ENCODE data around the gene CXorf51A. TPM values are rescaled to one million over a fixed set of nuclear protein-coding genes. Genes with fewer than 3 reads are reported as not detected.
"Not testable (repeated sequence)": the region's sequence is repeated elsewhere in the genome, so short reads cannot be mapped to it uniquely, and the experiment has no call there.

Gene CXorf51A
- total RNA-seq = not detected

DNA sequence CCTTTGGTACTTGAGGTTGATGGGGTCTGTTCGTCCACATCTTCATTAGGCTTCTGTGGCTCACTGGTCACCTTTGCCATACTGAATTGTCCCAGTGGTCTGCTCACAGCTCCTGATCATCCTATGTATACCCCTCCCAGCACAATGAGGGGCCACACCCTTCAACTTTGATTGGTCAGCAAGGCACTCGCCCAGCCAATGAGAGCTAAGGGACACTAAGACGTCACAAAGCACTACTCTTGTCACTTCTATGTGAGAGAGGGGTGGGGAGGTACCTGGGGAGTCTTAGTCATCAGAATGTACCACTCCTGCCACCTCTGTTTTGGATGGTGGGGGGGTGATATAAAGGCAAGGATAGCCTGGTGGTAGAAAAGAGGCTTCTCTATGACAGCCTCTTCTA, at the start of gene CXorf51A:
Gene CXorf51A (minus strand): TSS at position 101 of the 400 bp plus-strand sequence. CDS start 21 bp downstream, at position 80.
- no CpG with 5 or more reads among the region's 3 CpGs for WGBS, 10 experiments
- H3K27ac ChIP-seq; in situ Hi-C loops (cut with MboI; ENCODE audit: low pct_unique_long_range_greater_than_20kb in 2 of 9, low sequenced_read_pairs in 9 of 9, unreplicated experiment in 9 of 9); H3K4me1 ChIP-seq (replicated peaks in 1 of 2); H3K4me3 ChIP-seq; ATAC-seq (replicated peaks in 6 of 8): not testable (repeated sequence)

DNA sequence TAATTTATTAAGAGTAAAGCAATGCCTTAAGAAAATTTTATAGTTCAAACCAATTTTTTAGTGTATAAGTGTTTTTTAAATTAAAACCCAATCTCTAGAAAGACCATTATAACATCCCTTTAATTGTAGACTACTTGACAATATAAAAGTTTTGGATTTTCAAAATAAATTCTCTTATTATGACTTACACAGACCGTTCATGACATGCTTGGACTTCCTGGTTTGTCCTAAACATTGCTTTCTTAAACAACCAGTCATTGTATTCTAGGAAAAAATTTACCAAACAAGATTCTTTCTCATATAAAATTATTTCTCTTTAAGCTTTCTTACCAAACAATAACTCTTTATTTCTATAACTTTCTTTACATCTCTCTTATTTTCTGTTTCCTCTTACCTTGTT, 49.0 kb upstream of the CXorf51A start:
- in situ Hi-C loops (cut with MboI; ENCODE audit: low pct_unique_long_range_greater_than_20kb in 2 of 9, low sequenced_read_pairs in 9 of 9, unreplicated experiment in 9 of 9) = no loop called here

DNA sequence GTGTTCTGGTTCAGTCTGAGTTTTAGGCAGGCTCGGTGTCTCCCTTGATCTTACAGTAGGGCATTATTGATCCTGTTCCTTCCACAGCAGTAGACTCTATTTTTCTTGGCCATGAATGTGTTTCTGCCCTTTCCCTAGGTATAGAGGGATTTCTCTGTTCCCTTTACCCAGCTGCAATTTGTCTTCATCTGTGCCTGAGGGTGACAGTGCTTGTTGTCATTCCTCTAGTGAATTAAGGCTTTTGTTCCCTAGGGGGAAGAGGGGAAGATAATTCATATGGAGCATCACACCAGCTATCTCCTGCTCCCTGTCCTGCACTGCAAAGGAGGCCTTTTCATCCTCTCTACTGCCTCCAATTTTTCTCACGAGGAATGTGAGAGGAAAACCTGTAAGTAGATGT, 39.7 kb upstream of the CXorf51A start:
- 0 to 40% (median 0%) methylated on average over 1 to 2 of the region's 2 CpGs; no CpG with 5 or more reads in 5 of the 10 experiments for WGBS, 10 experiments
- in situ Hi-C loops (cut with MboI; ENCODE audit: low pct_unique_long_range_greater_than_20kb in 2 of 9, low sequenced_read_pairs in 9 of 9, unreplicated experiment in 9 of 9) = no loop called here
- Histone ChIP-seq H3K27ac (no peak overlapping the region), H3K4me3 (no peak overlapping the region), H3K4me1 (replicated peaks in 1 of 2) (no peaks in the 10 kb centered on the region)
- peak in 3 of 8 experiments; percentile 49 to 76 (median 59) for ATAC-seq (replicated peaks in 6 of 8)

More for the DNA sequence above, 49.0 kb upstream of the CXorf51A start:
- ATAC-seq (replicated peaks in 6 of 8) = no peak
- H3K4me3 ChIP-seq = no peak overlapping the region
- H3K27ac ChIP-seq = no peak overlapping the region
- 0 to 17% (median 0%) methylated on average over 1 of the region's 1 CpG; no CpG with 5 or more reads in 2 of the 10 experiments for WGBS, 10 experiments
- no peaks in the 10 kb centered on the region for H3K4me1 ChIP-seq (replicated peaks in 1 of 2)

DNA sequence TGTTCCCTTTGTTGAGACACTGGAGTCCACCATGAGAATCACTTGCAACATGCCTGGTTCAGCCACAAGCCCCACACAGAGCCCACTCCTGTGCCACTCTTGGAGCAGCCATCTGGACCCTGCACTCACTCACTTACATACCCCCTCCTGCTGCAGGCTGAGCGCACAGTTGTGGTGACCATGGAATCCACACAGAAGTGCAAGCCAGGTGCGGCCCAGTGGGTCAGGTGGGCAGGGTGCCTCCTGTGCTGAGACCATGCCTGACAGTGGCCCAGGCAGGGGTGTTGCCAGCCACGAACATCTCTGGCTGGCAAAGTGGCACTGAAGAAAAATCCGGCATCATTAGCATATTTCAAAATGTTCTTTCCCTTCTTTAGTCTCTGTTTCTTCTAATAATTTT, 17.4 kb upstream of the CXorf51A start:
- H3K4me3 ChIP-seq = no peak overlapping the region
- no peak overlapping the region for H3K27ac ChIP-seq
- in situ Hi-C loops (cut with MboI; ENCODE audit: low pct_unique_long_range_greater_than_20kb in 2 of 9, low sequenced_read_pairs in 9 of 9, unreplicated experiment in 9 of 9) = no loop called here
- WGBS, 10 experiments = 0 to 100% (median 45%) methylated on average over 1 to 4 of the region's 4 CpGs; no CpG with 5 or more reads in 5 of the 10 experiments
- H3K4me1 ChIP-seq (replicated peaks in 1 of 2) = no peaks in the 10 kb centered on the region
- ATAC-seq (replicated peaks in 6 of 8) = no peak

DNA sequence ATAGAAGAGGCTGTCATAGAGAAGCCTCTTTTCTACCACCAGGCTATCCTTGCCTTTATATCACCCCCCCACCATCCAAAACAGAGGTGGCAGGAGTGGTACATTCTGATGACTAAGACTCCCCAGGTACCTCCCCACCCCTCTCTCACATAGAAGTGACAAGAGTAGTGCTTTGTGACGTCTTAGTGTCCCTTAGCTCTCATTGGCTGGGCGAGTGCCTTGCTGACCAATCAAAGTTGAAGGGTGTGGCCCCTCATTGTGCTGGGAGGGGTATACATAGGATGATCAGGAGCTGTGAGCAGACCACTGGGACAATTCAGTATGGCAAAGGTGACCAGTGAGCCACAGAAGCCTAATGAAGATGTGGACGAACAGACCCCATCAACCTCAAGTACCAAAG, 5.1 kb downstream of the CXorf51A start, which contains the start of gene CXorf51B:
Gene CXorf51B (plus strand): TSS at position 301 of the 400 bp plus-strand sequence. CDS start 21 bp downstream, at position 322.
- H3K4me1 ChIP-seq (replicated peaks in 1 of 2); H3K27ac ChIP-seq; H3K4me3 ChIP-seq; ATAC-seq (replicated peaks in 6 of 8); in situ Hi-C loops (cut with MboI; ENCODE audit: low pct_unique_long_range_greater_than_20kb in 2 of 9, low sequenced_read_pairs in 9 of 9, unreplicated experiment in 9 of 9): not testable (repeated sequence)
- WGBS, 10 experiments = no CpG with 5 or more reads among the region's 3 CpGs

Other genes with a start within 250 kb of the CXorf51A start
- gene CXorf51B, start 5.0 kb downstream of the CXorf51A start, total RNA-seq = not detected

All from motor neuron (in vitro differentiated cells).